Measurements from ENCODE around the gene AHRR. TPM values are rescaled to one million over a fixed set of nuclear protein-coding genes. Genes with fewer than 3 reads are reported as not detected.

AHRR gene
- total and polyA plus RNA-seq, 9 of the 15 experiments (the other 6 are each of a cell fraction or from before 2014, with no cell fraction given), result 0.06 to 1.6 (median 0.75) TPM; not detected in 1

DNA sequence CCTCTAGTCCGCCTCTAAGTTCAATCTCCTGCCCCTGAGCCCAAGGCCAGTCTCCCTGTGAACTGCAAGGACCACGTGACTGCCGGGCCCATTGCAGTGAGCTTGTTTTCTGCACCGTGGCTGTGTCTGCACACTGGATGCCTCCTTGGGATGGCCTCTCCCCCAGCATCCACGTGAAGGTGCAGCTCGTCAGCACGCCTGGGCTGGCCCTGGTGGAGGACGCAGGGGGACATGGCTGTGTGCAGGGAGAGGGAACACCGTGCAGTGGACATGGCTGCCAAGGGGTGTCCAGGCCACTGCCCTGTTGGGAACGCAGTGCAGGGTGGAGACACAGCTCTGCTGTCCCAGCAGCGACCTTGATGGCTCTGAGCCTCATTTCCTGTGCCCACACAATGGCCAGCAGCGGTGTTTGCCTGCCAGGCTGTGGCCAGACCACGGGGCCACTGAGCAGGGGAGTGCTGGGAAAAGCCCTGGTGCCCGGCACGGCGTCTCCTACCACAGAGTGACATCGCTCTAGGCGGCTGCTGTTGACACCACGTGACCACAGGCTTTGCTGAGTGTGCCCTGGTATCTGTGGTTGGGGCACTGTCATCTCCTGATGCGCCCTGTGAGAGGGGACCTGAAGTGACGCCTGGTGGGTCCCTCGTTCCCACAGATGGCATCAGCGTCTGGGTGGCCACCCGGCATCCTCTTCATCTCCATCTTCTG, 94.6 kb downstream of the AHRR start (continued):
- TF ChIP-seq, protein P1, sequence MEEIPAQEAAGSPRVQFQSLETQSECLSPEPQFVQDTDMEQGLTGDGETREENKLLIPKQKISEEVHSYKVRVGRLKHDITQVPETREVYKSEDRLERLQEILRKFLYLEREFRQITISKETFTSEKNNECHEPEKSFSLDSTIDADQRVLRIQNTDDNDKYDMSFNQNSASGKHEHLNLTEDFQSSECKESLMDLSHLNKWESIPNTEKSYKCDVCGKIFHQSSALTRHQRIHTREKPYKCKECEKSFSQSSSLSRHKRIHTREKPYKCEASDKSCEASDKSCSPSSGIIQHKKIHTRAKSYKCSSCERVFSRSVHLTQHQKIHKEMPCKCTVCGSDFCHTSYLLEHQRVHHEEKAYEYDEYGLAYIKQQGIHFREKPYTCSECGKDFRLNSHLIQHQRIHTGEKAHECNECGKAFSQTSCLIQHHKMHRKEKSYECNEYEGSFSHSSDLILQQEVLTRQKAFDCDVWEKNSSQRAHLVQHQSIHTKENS (CRISPR knock-in tag; IDR thresholded peaks at IDR 0.05), result no peak
- TF ChIP-seq MYC (IDR thresholded peaks at IDR 0.05; ENCODE audit: low read depth, low read length), result no peak
- TF ChIP-seq MYC (CRISPR knock-in tag; IDR thresholded peaks at IDR 0.05; ENCODE audit: borderline replicate concordance, low read depth), result 0 out of 2 replicates have a peak, but pooled peaks have one; percentile 36
- TF ChIP-seq CBX8 (IDR thresholded peaks at IDR 0.05; ENCODE audit: borderline replicate concordance, extremely low read depth, low read depth, low read length, poor library complexity, severe bottlenecking), result no peak
- TF ChIP-seq, protein P2, sequence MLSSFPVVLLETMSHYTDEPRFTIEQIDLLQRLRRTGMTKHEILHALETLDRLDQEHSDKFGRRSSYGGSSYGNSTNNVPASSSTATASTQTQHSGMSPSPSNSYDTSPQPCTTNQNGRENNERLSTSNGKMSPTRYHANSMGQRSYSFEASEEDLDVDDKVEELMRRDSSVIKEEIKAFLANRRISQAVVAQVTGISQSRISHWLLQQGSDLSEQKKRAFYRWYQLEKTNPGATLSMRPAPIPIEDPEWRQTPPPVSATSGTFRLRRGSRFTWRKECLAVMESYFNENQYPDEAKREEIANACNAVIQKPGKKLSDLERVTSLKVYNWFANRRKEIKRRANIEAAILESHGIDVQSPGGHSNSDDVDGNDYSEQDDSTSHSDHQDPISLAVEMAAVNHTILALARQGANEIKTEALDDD (IDR thresholded peaks at IDR 0.05), result no peak
- peak; percentile 85 for TF ChIP-seq RAD51 (IDR thresholded peaks at IDR 0.05; ENCODE audit: borderline replicate concordance, low read depth)
- 0 out of 2 replicates have a peak, but pooled peaks have one; percentile 46 for TF ChIP-seq ERF (CRISPR knock-in tag; IDR thresholded peaks at IDR 0.05)
- TF ChIP-seq TOE1 (IDR thresholded peaks at IDR 0.05; ENCODE audit: borderline replicate concordance), result peak; percentile 69; the same call in 1 of the 2 replicates
- TF ChIP-seq TOE1 (CRISPR knock-in tag; IDR thresholded peaks at IDR 0.05; ENCODE audit: borderline replicate concordance, low read depth), result no peak
- TF ChIP-seq, protein P3, sequence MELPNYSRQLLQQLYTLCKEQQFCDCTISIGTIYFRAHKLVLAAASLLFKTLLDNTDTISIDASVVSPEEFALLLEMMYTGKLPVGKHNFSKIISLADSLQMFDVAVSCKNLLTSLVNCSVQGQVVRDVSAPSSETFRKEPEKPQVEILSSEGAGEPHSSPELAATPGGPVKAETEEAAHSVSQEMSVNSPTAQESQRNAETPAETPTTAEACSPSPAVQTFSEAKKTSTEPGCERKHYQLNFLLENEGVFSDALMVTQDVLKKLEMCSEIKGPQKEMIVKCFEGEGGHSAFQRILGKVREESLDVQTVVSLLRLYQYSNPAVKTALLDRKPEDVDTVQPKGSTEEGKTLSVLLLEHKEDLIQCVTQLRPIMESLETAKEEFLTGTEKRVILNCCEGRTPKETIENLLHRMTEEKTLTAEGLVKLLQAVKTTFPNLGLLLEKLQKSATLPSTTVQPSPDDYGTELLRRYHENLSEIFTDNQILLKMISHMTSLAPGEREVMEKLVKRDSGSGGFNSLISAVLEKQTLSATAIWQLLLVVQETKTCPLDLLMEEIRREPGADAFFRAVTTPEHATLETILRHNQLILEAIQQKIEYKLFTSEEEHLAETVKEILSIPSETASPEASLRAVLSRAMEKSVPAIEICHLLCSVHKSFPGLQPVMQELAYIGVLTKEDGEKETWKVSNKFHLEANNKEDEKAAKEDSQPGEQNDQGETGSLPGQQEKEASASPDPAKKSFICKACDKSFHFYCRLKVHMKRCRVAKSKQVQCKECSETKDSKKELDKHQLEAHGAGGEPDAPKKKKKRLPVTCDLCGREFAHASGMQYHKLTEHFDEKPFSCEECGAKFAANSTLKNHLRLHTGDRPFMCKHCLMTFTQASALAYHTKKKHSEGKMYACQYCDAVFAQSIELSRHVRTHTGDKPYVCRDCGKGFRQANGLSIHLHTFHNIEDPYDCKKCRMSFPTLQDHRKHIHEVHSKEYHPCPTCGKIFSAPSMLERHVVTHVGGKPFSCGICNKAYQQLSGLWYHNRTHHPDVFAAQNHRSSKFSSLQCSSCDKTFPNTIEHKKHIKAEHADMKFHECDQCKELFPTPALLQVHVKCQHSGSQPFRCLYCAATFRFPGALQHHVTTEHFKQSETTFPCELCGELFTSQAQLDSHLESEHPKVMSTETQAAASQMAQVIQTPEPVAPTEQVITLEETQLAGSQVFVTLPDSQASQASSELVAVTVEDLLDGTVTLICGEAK (IDR thresholded peaks at IDR 0.05), result no peak
- TF ChIP-seq, protein P3 (CRISPR knock-in tag; IDR thresholded peaks at IDR 0.05), result no peak
- TF ChIP-seq, protein P4, sequence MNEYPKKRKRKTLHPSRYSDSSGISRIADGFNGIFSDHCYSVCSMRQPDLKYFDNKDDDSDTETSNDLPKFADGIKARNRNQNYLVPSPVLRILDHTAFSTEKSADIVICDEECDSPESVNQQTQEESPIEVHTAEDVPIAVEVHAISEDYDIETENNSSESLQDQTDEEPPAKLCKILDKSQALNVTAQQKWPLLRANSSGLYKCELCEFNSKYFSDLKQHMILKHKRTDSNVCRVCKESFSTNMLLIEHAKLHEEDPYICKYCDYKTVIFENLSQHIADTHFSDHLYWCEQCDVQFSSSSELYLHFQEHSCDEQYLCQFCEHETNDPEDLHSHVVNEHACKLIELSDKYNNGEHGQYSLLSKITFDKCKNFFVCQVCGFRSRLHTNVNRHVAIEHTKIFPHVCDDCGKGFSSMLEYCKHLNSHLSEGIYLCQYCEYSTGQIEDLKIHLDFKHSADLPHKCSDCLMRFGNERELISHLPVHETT (CRISPR knock-in tag; conservative IDR thresholded peaks at IDR 0.05 in 1 of 2, IDR thresholded peaks at IDR 0.05 in 1 of 2), result peak in 1 of 2 experiments; percentile 44; a peak in 1 of 4 replicates
- no peak for TF ChIP-seq DACH1 (IDR thresholded peaks at IDR 0.05; ENCODE audit: partially characterized antibody)
